CD14-positive monocyte (primary cell): ENCODE results near the gene CHRD. TPM values are rescaled to one million over a fixed set of nuclear protein-coding genes. Genes with fewer than 3 reads are reported as not detected.
A peak's percentile ranks its signal among the peaks of the same experiment; 100 is the strongest.

Experiments
- DNase-seq, 3 donors: peaks; one replicate each; pipeline ENCODE4 v3.0.0-alpha.2; 2011 to 2022
- H2AFZ ChIP-seq: 2 replicates; pipeline ENCODE4 v1.6.0; 2012; ENCODE audit warnings: mild to moderate bottlenecking, low read depth, low read length, inconsistent platforms; ENCODE audit not compliant: insufficient read depth, poor library complexity, severe bottlenecking
- H3K27ac ChIP-seq, 2 donors: 1 replicate in 1 of 2; 2 replicates in 1 of 2; pipeline ENCODE4 v1.5.1; 2012 to 2013; ENCODE audit warnings: low read length in 2 of 2, control low read depth in 1 of 2, inconsistent platforms in 1 of 2, low read depth in 1 of 2, mild to moderate bottlenecking in 1 of 2
- H3K27me3 ChIP-seq, 2 donors: one replicate each; pipeline versions ENCODE4 v1.6.0 to v1.6.1; 2011 to 2013; ENCODE audit warnings: low read length in 2 of 2; ENCODE audit not compliant: control insufficient read depth in 2 of 2, insufficient read depth in 2 of 2
- H3K36me3 ChIP-seq, 2 donors: replicated peaks in 1 of 2; 1 replicate in 1 of 2; 2 replicates in 1 of 2; pipeline versions ENCODE4 v1.5.1 to v1.6.1; 2012 to 2013; ENCODE audit warnings: low read length in 2 of 2, control low read depth in 1 of 2, inconsistent platforms in 1 of 2, mild to moderate bottlenecking in 1 of 2; ENCODE audit not compliant: insufficient read depth in 2 of 2, control insufficient read depth in 1 of 2
- H3K4me1 ChIP-seq, 2 donors: 1 replicate in 1 of 2; 2 replicates in 1 of 2; pipeline versions ENCODE4 v1.5.1 to v1.6.1; 2012 to 2013; ENCODE audit warnings: low read length in 2 of 2, control low read depth in 1 of 2, inconsistent platforms in 1 of 2, mild to moderate bottlenecking in 1 of 2, moderate library complexity in 1 of 2; ENCODE audit not compliant: insufficient read depth in 2 of 2, control insufficient read depth in 1 of 2
- H3K4me2 ChIP-seq: replicated peaks from 2 replicates; pipeline ENCODE3; 2012; ENCODE audit warnings: low read length, moderate library complexity, mild to moderate bottlenecking; ENCODE audit not compliant: poor library complexity, severe bottlenecking; ENCODE audit errors: extremely low read depth
- H3K4me3 ChIP-seq, 3 experiments: fragments of 200-600 bp in 1 of 3; sonication (generic) in 1 of 3; replicated peaks in 1 of 3; 1 replicate in 2 of 3; 2 replicates in 1 of 3; pipeline ENCODE4 v1.5.1; 2011 to 2013; ENCODE audit warnings: low read length in 3 of 3, mild to moderate bottlenecking in 3 of 3, control low read depth in 2 of 3, low read depth in 2 of 3, inconsistent platforms in 1 of 3, moderate library complexity in 1 of 3
- H3K79me2 ChIP-seq: 2 replicates; pipeline ENCODE4 v1.6.0; 2012; ENCODE audit warnings: mild to moderate bottlenecking, control low read depth, inconsistent platforms, low read length, moderate library complexity; ENCODE audit not compliant: insufficient read depth
- H3K9ac ChIP-seq: 2 replicates; pipeline ENCODE4 v1.6.0; 2017; ENCODE audit warnings: low read length, mild to moderate bottlenecking; ENCODE audit not compliant: insufficient read depth, poor library complexity, severe bottlenecking
- H3K9me3 ChIP-seq, 2 donors: replicated peaks in 1 of 2; 1 replicate in 1 of 2; 2 replicates in 1 of 2; pipeline versions ENCODE4 v1.5.1 to v1.6.1; 2012 to 2013; ENCODE audit warnings: low read length in 2 of 2, control low read depth in 1 of 2; ENCODE audit not compliant: control insufficient read depth in 1 of 2, insufficient read depth in 1 of 2
- H4K20me1 ChIP-seq: 2 replicates; pipeline ENCODE4 v1.6.0; 2012; ENCODE audit warnings: mild to moderate bottlenecking, low read length, control low read depth, moderate library complexity; ENCODE audit not compliant: insufficient read depth
- H3K27ac Mint-ChIP-seq, 7 donors: one replicate each; pipeline ENCODE4 v1.8.0; 2020; ENCODE audit warnings: mild to moderate bottlenecking in 7 of 7, mixed read lengths in 7 of 7, moderate library complexity in 6 of 7, inconsistent platforms in 2 of 7
- H3K27me3 Mint-ChIP-seq, 3 donors: one replicate each; pipeline ENCODE4 v1.8.0; 2021 to 2022; ENCODE audit warnings: low read depth in 3 of 3, mild to moderate bottlenecking in 3 of 3, mixed read lengths in 3 of 3, moderate library complexity in 3 of 3, inconsistent platforms in 1 of 3
- H3K36me3 Mint-ChIP-seq, 2 donors: one replicate each; pipeline ENCODE4 v1.8.0; 2020; ENCODE audit warnings: mixed read lengths in 2 of 2, inconsistent platforms in 1 of 2, mild to moderate bottlenecking in 1 of 2
- H3K4me1 Mint-ChIP-seq: one replicate; pipeline ENCODE4 v1.8.0; 2020; ENCODE audit warnings: mild to moderate bottlenecking, mixed read lengths
- H3K4me3 Mint-ChIP-seq, 2 donors: one replicate each; pipeline ENCODE4 v1.8.0; 2020; ENCODE audit warnings: mild to moderate bottlenecking in 2 of 2, mixed read lengths in 2 of 2, moderate library complexity in 1 of 2
- H3K9me3 Mint-ChIP-seq, 7 donors: one replicate each; pipeline ENCODE4 v1.8.0; 2020 to 2022; ENCODE audit warnings: mixed read lengths in 7 of 7, mild to moderate bottlenecking in 6 of 7, moderate library complexity in 6 of 7, inconsistent platforms in 2 of 7
- CTCF ChIP-seq: fragments of 200-600 bp; IDR thresholded peaks from one replicate; pipeline ENCODE4 v1.8.0; 2022; ENCODE audit warnings: antibody characterized with exemption, mild to moderate bottlenecking
- WGBS: methylation state at CpG from one replicate; pipeline ENCODE4 v1.1.5; 2013; ENCODE audit warnings: missing lambda C conversion rate; ENCODE audit not compliant: insufficient coverage; 5-methylcytosine and 5-hydroxymethylcytosine counted together
- intact Hi-C, 2 donors: fragments of 100-400 bp; cut with micrococcal nuclease; formaldehyde crosslinking; loops; one replicate each; pipeline versions ENCODE4 v1.15.0 to v1.15.1; 2023
- polyA minus RNA-seq: library from RNA; depleted of rRNA, polyadenylated mRNA; stranded (reverse); fragments of >200 nt; gene quantifications from 2 replicates; pipeline ENCODE4 v1.2.3, GENCODE V29; 2012
- polyA plus RNA-seq, 3 donors: library from polyadenylated mRNA; depleted of rRNA in 1 of 3; unstranded in 2 of 3; stranded (reverse) in 1 of 3; fragments of 300-500 nt in 2 of 3; fragments of >200 nt in 1 of 3; fragmentation: Illumina TruSeq in 2 of 3; gene quantifications; 1 replicate in 2 of 3; 2 replicates in 1 of 3; pipeline ENCODE4 v1.2.3, GENCODE V29; 2012 to 2021
- total RNA-seq, 12 experiments: library from RNA in 1 of 12; stranded (reverse) in 1 of 12; fragments of 120-200 nt in 1 of 12; gene quantifications; one replicate each; pipeline ENCODE4 v1.2.4 and lab custom pipeline; 2013 to 2026; ENCODE audit warnings: mixed read lengths in 6 of 12, inconsistent platforms in 1 of 12

Gene CHRD
- 0.27 TPM for total RNA-seq (2013)
- under 1 TPM in 1 of 3 donors, not detected in 2; 0.03 TPM for polyA plus RNA-seq
- 0.08 and 1.5 TPM in 2 replicates for polyA minus RNA-seq
- total RNA-seq (lab: John Stamatoyannopoulos, UW): 0.08 to 1.1 (median 0.43) reads per million in 11 experiments

- DNase-seq: no peak
- H3K4me3 Mint-ChIP-seq: peak within 1 kb of the TSS; percentile 54 to 86
- Histone ChIP-seq H3K4me2 (peak within 1 kb of the TSS; percentile 59), H2AFZ (peak within 1 kb of the TSS; percentile 53), H3K27me3 (peaks cover 30 to 73% of the 10 kb centered on the region in 2 donors), H3K4me1 (peaks cover 13 to 19% of the 10 kb centered on the region in 2 donors), H3K27ac (no peak within 1 kb of the TSS), H3K9ac (no peak within 1 kb of the TSS), H3K4me3 (peak within 1 kb of the TSS in 1 of 3 experiments; percentile 60), H4K20me1 (no peaks in the 10 kb centered on the region), H3K9me3 (peaks cover 0 to 10% of the 10 kb centered on the region in 2 donors), H3K36me3 (no peaks in the 10 kb centered on the region), H3K79me2 (no peaks in the 10 kb centered on the region)
- H3K9me3 Mint-ChIP-seq: peaks cover 0 to 21% (median 6%) of the 10 kb centered on the region in 7 donors
- no peak within 1 kb of the TSS for H3K27ac Mint-ChIP-seq
- TF ChIP-seq CTCF: no peak
- H3K36me3 Mint-ChIP-seq: peaks cover 0 to 8% of the 10 kb centered on the region in 2 donors
- peaks cover 19% of the 10 kb centered on the region for H3K4me1 Mint-ChIP-seq
- 22% methylated on average over 44 of the region's 71 CpGs for WGBS
- intact Hi-C loops: loop anchor here (10.0 kb wide), 2 partner anchors 395 to 415 kb away; no protein-coding TSS in a partner anchor
- peaks cover 74 to 86% (median 81%) of the 10 kb centered on the region in 3 donors for H3K27me3 Mint-ChIP-seq
Measured at GRCh38 chr3:184379358-184380184, at the start of gene CHRD. TSS of gene CHRD (plus strand) at chr3:184380054. CDS start at chr3:184380319, 265 bp downstream.

DNA sequence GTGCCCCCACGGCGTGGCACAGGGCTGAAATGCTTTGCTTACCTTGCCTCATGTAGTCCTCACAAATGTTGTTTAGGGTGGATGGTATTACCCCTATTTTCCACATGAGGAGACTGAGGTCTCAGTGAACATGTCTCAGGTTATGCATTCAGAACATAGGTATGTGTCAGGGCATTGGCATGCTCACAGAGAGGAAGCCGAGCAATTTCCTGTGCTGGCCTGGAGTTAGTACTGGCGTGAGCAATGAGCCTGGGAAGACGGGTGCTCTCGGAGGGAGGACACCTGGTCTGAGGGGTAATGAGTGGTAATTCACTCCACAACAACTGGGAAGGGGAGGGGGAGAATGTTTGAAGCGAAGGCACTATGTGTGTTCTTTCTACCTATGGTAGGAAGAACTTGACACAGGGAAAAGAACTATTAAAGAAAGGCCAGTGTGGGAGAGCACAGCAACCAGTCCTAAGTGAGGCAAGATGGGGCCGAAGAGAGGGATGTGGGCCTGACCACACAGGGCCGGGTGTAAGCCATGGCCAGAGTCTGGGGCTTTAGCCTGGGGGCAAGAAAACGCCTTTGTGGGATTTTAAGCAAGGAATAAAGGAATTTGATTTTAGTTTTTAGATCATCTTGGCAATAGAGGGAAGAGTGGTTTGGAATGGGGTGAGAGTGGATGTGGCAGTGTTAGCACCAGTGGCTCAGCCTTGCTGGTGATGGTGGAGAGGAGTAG, 47.3 kb upstream of the CHRD start:
- Histone ChIP-seq H3K36me3 (peaks cover 77 to 78% of the 10 kb centered on the region in 2 donors), H3K4me2 (no peak overlapping the region), H3K9ac (no peak overlapping the region), H2AFZ (no peak overlapping the region), H3K4me1 (peaks cover 18 to 19% of the 10 kb centered on the region in 2 donors), H3K27ac (peak overlapping the region in 1 of 2 donors; percentile 87), H3K27me3 (no peaks in the 10 kb centered on the region), H3K4me3 (no peak overlapping the region), H3K9me3 (no peaks in the 10 kb centered on the region), H4K20me1 (peaks cover 45% of the 10 kb centered on the region), H3K79me2 (peaks cover 15% of the 10 kb centered on the region)
- Mint-ChIP-seq H3K4me1 (peaks cover 27% of the 10 kb centered on the region), H3K36me3 (peaks cover 77 to 78% of the 10 kb centered on the region in 2 donors), H3K9me3 (no peaks in the 10 kb centered on the region), H3K27ac (peak overlapping the region; percentile 52 to 97 (median 82)), H3K27me3 (peaks cover 0 to 7% (median under 1%) of the 10 kb centered on the region in 3 donors), H3K4me3 (no peak overlapping the region)
- no peak for TF ChIP-seq CTCF
- intact Hi-C loops: no loop called here
- WGBS: 82% methylated on average over 7 of the region's 10 CpGs
- DNase-seq: no peak
